Kidney epithelial cell (primary cell): Measurements from ENCODE around the gene RAB40A. TPM values are rescaled to one million over a fixed set of nuclear protein-coding genes. Genes with fewer than 3 reads are reported as not detected.

Experiments
- DNase-seq: peaks from one replicate; pipeline ENCODE4 v3.0.0-alpha.2; 2010; ENCODE audit warnings: low read depth
- H3K27me3 ChIP-seq: 2 replicates; pipeline ENCODE4 v1.6.0; 2011; ENCODE audit warnings: low read length; ENCODE audit not compliant: control insufficient read depth, insufficient read depth
- H3K36me3 ChIP-seq: 2 replicates; pipeline ENCODE4 v1.5.1; 2011; ENCODE audit warnings: low read length; ENCODE audit not compliant: control insufficient read depth, insufficient read depth
- H3K4me3 ChIP-seq: 2 replicates; pipeline ENCODE4 v1.5.1; 2011; ENCODE audit warnings: low read depth, mild to moderate bottlenecking, control low read depth, low read length
- CTCF ChIP-seq: IDR thresholded peaks from 2 replicates; pipeline ENCODE4 v1.5.1; 2011; ENCODE audit warnings: mild to moderate bottlenecking, moderate library complexity, low read length, control low read depth, inconsistent platforms; ENCODE audit not compliant: insufficient read depth, poor library complexity, severe bottlenecking
- total RNA-seq: library from RNA; depleted of rRNA; stranded (reverse); fragments of >200 nt; gene quantifications from 2 replicates; pipeline ENCODE4 v1.2.3, GENCODE V29; 2015

RAB40A gene
- total RNA-seq, 1 donor from 2014 or later: 0.13 TPM

DNA sequence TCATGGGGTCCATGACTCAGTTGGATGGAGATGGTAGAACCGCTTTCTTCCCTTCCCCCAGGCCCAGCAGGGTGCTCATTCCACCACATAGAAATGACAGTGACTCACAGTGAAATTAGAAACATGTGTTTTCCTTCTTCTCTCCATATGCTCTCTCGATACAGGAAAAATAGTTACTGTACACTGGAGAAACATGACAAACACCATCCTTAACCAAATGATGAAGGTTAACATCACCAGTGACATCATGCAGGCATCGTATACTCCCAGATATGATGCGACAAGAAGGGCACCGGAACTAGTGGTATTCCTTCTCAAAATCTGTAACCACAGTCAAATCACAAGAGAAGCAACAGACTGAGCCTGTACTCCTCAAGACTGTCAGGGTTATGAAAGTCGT, 11.7 kb upstream of the RAB40A start:
- Histone ChIP-seq H3K27me3 (no peaks in the 10 kb centered on the region), H3K36me3 (no peaks in the 10 kb centered on the region), H3K4me3 (no peak overlapping the region)
- TF ChIP-seq CTCF: no peak
- no peak for DNase-seq

GRCh38 chrX:103530545-103530944, 11.3 kb upstream of the RAB40A start:
- no peaks in the 10 kb centered on the region for H3K27me3 ChIP-seq
- DNase-seq: no peak
- H3K4me3 ChIP-seq: no peak overlapping the region
- no peak for TF ChIP-seq CTCF
- H3K36me3 ChIP-seq: no peaks in the 10 kb centered on the region

DNA sequence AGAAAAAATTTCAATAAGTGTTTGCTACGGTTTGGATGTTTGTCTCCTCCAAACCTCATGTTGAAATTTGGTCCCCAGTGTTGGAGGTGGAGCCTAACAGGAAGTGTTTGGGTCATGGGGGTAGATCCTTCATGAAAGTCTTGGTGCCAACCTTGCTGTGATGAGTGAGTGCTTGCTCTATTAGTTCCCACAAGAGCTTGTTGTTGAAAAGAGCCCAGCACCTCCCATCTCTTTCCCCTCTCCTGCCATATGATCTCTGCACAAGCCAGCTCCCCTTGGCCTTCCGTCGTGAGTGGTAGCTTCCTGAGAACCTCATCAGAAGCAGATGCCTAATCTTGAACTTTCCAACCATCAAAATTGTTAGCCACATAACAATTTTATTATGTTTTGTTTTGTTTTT, 10.3 kb upstream of the RAB40A start:
- no peak for DNase-seq
- H3K27me3 ChIP-seq: no peaks in the 10 kb centered on the region
- no peak overlapping the region for H3K4me3 ChIP-seq
- no peaks in the 10 kb centered on the region for H3K36me3 ChIP-seq
- no peak for TF ChIP-seq CTCF

DNA sequence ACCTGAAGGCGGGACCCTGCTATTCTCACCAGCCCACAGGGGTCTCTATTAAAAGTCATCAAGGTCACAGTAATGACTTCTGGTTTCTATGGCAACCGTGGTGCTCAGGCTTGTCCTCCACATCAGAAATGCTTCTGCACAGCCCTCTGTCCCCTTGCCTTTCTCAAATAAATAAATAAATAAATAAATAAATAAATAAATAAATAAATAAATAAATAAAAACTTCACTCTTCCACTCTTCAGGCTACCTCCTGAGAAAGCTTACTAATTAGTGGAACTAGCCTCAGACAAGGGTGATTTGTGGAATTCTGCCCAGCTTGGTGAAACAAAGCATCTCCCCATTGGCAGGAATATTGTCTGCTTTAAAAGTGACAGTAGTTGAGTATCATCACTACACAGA, 5.5 kb upstream of the RAB40A start:
- TF ChIP-seq CTCF: no peak
- H3K4me3 ChIP-seq: no peak overlapping the region
- no peaks in the 10 kb centered on the region for H3K36me3 ChIP-seq
- DNase-seq: no peak
- no peaks in the 10 kb centered on the region for H3K27me3 ChIP-seq

- no peaks in the 10 kb centered on the region for H3K27me3 ChIP-seq
- no peaks in the 10 kb centered on the region for H3K36me3 ChIP-seq
- no peak for TF ChIP-seq CTCF
- DNase-seq: no peak
- no peak overlapping the region for H3K4me3 ChIP-seq
Measured at GRCh38 chrX:103523605-103524004, 4.3 kb upstream of the RAB40A start.

DNA sequence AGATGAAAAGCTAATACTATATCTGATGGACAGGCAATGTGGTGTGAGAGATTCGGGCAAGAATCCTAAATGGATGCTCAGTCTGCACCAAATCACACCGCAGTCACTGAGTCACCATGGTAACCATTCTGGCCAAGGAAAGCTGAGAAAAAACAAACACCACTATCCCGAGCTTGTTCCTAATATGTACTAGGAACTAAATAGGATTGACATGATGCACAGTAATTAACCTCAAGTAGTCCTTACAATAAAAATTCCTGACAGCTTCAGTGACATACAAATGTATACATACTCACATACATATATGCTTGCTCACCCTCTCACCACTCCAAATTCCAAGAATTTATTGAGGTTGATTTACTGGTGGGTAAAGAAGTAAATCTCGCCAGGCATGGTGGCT, 1.1 kb upstream of the RAB40A start:
- no peak overlapping the region for H3K4me3 ChIP-seq
- no peaks in the 10 kb centered on the region for H3K27me3 ChIP-seq
- TF ChIP-seq CTCF: no peak
- H3K36me3 ChIP-seq: no peaks in the 10 kb centered on the region
- no peak for DNase-seq
